ENCODE data around the gene ENDOU. TPM values are rescaled to one million over a fixed set of nuclear protein-coding genes. Genes with fewer than 3 reads are reported as not detected.

ENDOU gene
- total and polyA plus RNA-seq, 2 donors (not counting 3 experiments of a cell fraction or from before 2014, with no cell fraction given), result not detected

DNA sequence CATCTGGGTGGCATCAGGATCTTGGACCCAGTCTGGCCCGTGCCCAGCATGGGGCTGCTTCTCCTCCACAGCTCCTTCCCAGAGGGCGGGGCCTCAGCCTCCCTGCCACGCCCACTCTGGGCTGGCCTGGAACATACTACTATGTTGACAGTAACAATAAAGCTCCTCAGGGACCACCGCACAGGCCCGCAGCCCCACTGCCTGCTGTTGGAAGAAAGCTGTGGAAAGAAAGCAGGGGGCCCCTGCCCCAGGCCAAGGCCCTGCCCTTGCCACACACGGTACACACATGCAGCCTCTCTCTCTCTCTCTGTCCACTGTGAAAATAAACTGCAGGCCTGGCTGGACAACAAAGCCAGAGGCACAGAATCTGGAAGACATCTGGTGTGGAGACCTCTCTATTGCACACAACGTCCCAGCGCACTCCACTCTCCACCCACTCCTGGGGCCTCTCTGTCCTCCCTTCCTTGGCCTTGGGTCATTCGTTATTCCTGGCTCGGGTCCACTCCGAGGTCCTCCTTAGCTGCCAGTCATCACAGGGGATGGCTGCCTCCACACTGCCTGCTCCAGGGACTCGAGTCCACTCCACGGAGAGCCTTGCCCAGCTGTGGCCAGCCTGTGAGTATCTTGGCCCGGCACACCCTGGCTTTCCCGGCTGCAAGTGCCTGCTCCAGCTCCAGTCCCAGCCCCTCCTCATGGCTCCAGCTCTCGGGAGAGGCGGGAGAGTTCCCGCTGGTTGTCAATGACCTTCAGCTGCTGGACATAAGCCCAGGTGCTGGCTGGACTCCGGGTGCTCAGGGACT is 11.8 kb upstream of the ENDOU start:
- H3K9me1 ChIP-seq (replicated peaks; ENCODE audit: control insufficient read depth, extremely low read depth, insufficient read depth, low read length), result no peaks in the 10 kb centered on the region
- no peaks in the 10 kb centered on the region for H3K79me2 ChIP-seq (ENCODE audit: control insufficient read depth, insufficient read depth, low read length)
- ChIA-PET CTCF (interaction anchor here (1.0 to 10.4 kb wide), 10 partner anchors 21 to 205 kb away, joined by 3 to 385 read pairs (median 6); partner anchors contain the start of genes RAPGEF3 and SLC48A1), POLR2A (interaction anchor here (1.5 kb wide), 1 partner anchor 101 kb away, joined by 3 read pairs; no protein-coding TSS in a partner anchor)
- TF ChIP-seq FOS (IDR thresholded peaks at IDR 0.05; ENCODE audit: borderline replicate concordance, insufficient read depth, low read length) (no peak), MYC (IDR thresholded peaks at IDR 0.05; ENCODE audit: low read depth, low read length) (no peak), GATA2 (IDR thresholded peaks at IDR 0.05; ENCODE audit: insufficient read depth, insufficient read length, low read depth, low read length) (no peak), JUN (IDR thresholded peaks at IDR 0.05; ENCODE audit: borderline replicate concordance, insufficient read depth, insufficient read length, low read depth) (no peak), EZH2 (IDR thresholded peaks at IDR 0.05; ENCODE audit: borderline replicate concordance, low read depth, low read length, severe bottlenecking) (no peak), POLR2AphosphoS5 (IDR thresholded peaks at IDR 0.05; ENCODE audit: insufficient read depth, low read depth, low read length) (no peak), POLR2A (IDR thresholded peaks at IDR 0.05; ENCODE audit: low read depth, low read length) (no peak)
- TF ChIP-seq, protein P1, sequence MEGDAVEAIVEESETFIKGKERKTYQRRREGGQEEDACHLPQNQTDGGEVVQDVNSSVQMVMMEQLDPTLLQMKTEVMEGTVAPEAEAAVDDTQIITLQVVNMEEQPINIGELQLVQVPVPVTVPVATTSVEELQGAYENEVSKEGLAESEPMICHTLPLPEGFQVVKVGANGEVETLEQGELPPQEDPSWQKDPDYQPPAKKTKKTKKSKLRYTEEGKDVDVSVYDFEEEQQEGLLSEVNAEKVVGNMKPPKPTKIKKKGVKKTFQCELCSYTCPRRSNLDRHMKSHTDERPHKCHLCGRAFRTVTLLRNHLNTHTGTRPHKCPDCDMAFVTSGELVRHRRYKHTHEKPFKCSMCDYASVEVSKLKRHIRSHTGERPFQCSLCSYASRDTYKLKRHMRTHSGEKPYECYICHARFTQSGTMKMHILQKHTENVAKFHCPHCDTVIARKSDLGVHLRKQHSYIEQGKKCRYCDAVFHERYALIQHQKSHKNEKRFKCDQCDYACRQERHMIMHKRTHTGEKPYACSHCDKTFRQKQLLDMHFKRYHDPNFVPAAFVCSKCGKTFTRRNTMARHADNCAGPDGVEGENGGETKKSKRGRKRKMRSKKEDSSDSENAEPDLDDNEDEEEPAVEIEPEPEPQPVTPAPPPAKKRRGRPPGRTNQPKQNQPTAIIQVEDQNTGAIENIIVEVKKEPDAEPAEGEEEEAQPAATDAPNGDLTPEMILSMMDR (IDR thresholded peaks at IDR 0.05; ENCODE audit: extremely low read depth in 1 of 2, insufficient read depth in 1 of 2, low read depth in 1 of 2, low read length in 2 of 2), result no peak
- TF ChIP-seq, protein P2, sequence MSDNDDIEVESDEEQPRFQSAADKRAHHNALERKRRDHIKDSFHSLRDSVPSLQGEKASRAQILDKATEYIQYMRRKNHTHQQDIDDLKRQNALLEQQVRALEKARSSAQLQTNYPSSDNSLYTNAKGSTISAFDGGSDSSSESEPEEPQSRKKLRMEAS (IDR thresholded peaks at IDR 0.05; ENCODE audit: insufficient read depth, insufficient read length), result no peak
- H3K9me3 ChIP-seq (replicated peaks; ENCODE audit: control insufficient read depth, insufficient read depth, low read length), result no peaks in the 10 kb centered on the region
- no peak overlapping the region for H3K9ac ChIP-seq (replicated peaks; ENCODE audit: extremely low read depth, insufficient read depth, low read length)
- no peak overlapping the region for H2AFZ ChIP-seq (ENCODE audit: low read depth, low read length)
- peaks cover 0 to 16% of the 10 kb centered on the region in 2 experiments for H3K36me3 ChIP-seq (ENCODE audit: control insufficient read depth in 2 of 2, extremely low read depth in 1 of 2, insufficient read depth in 2 of 2, low read length in 2 of 2)
- no peaks in the 10 kb centered on the region for H3K27me3 ChIP-seq (ENCODE audit: control insufficient read depth in 2 of 2, insufficient read depth in 2 of 2, low read length in 2 of 2)
- dilution Hi-C loops (cut with MboI; ENCODE audit: extremely low pct_ligation_motif_present, low sequenced_read_pairs) (no loop called here), intact Hi-C loops (cut with micrococcal nuclease) (no loop called here)
- H4K20me1 ChIP-seq (replicated peaks; ENCODE audit: control insufficient read depth, extremely low read depth, insufficient read depth, low read length), result no peaks in the 10 kb centered on the region
- H3K4me2 ChIP-seq (ENCODE audit: insufficient read depth, low read length), result no peak overlapping the region
- H3K4me1 ChIP-seq (ENCODE audit: control insufficient read depth, extremely low read depth, insufficient read depth, low read length), result peaks cover 14% of the 10 kb centered on the region
- peak; percentile 14 for DNase-seq (ENCODE audit: low read depth, low spot score)
- H3K4me3 ChIP-seq (replicated peaks in 1 of 3; ENCODE audit: insufficient read depth in 1 of 3, low read depth in 1 of 3, low read length in 3 of 3), result no peak overlapping the region
- BruUV-seq (replicated peaks), result TSS peak; percentile 8
- peak; percentile 62 for FAIRE-seq
- no peak overlapping the region for H3K27ac ChIP-seq (ENCODE audit: insufficient read depth, low read depth, low read length)

Data from endothelial cell of umbilical vein (primary cell).